HG03342 (cell line): ENCODE measurements around the gene SMIM41.

Source experiments
- ATAC-seq: cut with Tn5 transposase; IDR thresholded peaks from one replicate; pipeline ENCODE4 v1.9.1; 2021; ENCODE audit warnings: mild to moderate bottlenecking, moderate library complexity; ENCODE audit not compliant: unreplicated experiment

Gene SMIM41

GRCh38 chr12:52120951-52121823 lies 41.7 kb downstream of the SMIM41 start:
- no peak for ATAC-seq

- no peak for ATAC-seq
Measured at GRCh38 chr12:52121824-52122539, 42.5 kb downstream of the SMIM41 start.

GRCh38 chr12:52122540-52122871 lies 43.0 kb downstream of the SMIM41 start:
- no peak for ATAC-seq

- no peak for ATAC-seq
Measured at GRCh38 chr12:52122904-52123303, 43.4 kb downstream of the SMIM41 start.

DNA sequence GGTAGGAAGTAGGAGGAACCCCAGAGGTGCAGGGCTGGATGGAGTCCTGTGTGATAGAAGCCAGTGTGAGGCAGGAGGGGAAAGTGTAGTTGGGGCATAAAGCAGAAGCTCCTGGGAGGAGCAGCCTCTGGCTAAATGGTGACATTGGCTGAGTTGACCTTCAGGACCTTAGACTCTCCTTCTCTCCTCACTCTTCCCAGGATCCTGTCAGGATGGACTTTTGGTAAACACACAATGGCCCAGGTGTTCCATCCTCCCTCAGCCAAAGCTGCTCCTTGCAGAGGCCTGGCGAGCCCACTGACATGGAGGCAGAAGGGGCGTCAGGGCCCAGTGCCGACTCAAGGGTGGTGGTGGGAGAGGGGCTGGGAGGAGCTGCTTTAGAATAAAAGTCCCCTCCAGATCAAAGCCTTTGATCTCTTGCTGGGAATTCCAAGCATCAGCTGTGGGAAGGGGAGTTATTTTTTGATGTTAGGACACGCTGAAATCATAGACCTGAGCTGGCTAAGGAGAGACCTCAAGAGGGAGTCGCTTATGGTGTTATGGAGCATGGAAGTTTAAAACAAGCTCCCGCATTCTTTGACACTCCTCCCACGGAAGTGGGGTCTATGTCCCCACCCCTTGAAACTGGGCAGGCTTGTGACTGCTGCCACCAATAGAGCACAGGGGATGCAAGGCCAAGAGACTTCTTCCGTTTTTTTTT lies 44.1 kb downstream of the SMIM41 start:
- no peak for ATAC-seq

DNA sequence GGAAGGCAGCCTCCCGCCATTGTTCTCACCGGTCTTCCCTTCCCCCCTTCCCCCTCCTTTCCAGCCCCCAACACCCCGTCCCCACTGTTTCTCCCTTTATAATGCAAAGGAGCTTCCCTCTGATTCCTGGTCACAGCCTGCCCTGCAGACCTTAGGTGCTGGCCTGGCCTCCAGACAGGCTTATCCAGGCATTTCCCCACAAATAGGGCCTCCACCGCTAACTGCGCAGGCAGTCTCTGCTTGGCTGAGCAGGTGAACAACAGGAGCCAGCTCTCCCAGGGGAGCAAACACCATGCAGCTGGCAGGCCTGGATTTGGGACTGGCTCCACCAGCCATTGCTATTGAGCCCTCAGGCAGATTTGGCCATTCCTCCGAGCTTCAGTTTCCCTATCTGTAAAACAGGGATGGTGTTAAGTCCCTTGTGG lies 46.0 kb downstream of the SMIM41 start:
- no peak for ATAC-seq

DNA sequence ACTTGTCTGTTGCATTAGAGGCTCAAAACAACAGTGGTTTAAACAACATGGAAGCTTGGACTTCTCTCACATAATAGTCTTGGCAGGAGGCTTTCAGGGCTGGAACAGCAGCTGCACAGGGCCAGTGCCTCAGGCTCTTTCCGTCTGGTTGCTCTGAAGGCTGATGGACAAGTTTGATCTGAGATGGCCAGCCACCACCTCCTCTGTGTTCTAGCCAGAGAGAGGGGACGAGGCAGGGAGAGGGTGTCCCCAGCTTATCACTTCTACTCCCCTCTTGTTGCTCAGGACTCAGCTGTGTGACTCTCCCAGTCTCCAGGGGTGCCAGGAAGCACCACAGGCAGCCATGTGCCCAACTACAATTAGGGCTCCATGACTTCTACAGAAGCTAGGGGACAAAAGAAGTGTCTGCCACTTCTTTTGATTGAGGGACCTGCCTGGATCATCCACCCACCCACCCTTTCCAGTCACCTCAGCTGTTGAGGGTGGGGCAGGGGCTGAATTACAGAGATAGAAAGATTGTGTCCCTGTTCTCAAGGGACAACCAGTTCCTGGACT lies 46.6 kb downstream of the SMIM41 start:
- no peak for ATAC-seq

DNA sequence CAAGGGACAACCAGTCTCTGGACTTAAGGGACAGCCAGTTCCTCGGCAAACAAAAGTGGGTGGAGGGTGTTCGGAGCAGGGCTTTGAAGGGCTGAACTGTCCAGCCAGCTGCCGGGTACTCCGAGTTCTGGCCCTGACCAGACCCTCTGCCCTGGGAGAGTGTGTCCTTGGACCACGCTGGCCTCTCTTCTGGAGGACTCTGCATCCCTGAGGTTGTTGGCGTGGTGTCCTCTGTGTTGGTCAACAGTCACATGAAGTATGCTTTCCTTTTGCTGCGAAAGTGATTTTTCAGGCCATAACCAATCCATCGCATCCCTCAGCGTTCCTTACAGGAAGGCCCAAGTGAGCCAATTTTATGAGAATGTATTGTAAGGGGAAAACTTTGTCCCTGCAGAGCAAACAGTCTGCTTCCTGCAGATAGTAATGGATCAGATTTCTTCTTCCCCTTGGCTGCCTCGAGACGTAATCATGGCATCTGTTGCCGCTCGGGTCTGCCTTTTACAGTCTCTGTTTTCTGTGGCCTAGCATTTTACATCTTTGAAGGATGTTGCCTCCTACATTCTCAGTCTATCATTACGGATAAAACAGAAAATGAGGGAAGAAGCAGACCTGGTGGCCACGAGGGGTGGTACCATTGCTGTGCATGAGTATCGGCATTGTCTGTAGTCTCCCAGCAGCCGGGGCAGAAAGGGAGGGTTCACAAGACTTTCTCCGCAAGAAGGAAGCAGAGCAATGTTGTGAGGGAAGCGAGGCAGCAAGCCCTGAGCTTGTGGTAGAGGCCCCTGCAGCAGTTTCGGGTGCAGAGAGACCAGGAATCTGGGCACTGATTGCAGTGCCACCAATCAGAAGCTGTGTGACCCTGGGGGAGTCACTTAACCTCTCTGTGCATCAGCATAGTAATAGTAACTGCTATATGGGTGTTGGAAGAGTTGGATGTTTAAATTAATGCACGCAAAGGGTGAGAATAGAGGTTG lies 47.4 kb downstream of the SMIM41 start:
- no peak for ATAC-seq

DNA sequence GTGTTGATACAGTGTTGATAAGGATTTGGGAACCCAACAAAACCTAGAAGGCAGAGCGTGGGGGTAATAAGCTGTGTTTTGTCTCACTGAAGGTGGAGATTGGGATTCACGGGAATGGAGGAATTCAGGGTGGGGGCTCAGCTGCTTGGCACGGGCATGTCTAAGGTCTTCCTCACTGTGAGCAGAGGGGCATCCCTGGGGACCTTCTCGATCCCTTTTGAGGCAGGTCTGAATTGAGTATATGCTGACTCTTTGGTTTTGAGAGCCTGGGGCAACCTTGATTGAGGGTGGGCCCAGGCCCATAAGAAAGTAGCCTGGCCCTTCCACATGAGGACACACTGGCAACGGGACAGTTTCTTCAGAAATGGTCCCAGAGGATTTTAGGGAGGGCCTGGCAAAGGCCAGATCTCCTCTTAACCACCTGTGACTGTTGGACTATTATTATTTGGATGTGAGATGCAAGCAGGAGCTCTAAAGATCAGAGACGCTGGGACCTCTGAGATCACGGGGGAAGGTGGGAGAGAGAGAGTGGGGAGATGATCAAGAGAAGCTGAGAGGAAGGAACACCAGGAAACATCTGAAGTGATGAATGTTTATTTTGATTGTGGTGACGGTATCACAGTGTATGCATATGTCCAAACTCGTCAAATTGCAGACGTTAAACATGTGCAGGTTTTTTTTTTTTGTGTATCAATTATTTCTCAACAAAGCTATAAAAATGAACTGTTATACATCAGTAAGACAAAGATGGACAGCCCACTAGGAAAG lies 48.4 kb downstream of the SMIM41 start:
- ATAC-seq: no peak

- no peak for ATAC-seq
Measured at GRCh38 chr12:52130711-52131110, 51.2 kb downstream of the SMIM41 start.

DNA sequence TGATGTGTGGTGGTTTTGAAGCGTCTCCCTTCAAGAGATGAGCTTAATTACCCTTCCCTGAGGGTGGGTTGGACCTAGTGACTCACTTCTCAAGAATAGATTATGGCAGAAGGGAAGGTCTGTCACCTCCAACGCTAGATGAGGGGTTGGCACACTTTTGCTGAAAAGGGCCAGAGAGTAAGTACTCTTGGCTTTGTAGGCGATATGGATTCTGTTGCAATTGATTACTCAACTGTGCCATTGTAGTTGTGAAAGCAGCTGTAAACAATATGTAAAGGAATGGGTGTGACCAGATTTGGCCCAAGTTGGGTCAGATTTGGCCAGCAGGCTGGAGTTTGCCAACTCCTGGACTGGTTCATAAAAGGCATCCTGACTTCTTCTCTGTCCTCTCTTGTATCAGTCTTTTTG lies 53.3 kb downstream of the SMIM41 start:
- no peak for ATAC-seq

- ATAC-seq: no peak
Measured at GRCh38 chr12:52137746-52138145, 58.2 kb downstream of the SMIM41 start.

GRCh38 chr12:52139147-52139546 lies 59.6 kb downstream of the SMIM41 start:
- ATAC-seq: no peak

DNA sequence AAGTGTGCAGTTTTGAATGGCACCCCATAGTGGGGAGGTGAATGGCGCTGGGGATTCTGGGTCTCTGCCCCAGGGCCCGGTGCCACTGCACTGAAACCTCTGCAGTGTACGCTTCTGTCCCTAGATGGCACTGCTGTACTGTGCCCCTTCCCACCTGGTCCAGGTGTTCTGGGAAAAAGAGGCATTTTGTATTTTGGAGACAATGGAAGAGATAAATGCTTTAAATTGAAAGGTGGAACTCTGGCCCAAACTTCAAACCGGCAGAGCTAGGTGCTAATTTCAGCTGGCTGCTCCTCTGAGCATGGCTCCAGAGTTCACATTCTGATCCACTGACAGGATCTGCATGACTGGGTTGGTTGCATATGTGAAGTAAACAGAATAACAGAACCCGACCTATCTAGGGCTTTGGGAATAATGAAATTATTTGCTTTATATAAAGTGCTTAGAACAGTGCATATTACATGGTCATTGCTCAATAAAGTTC lies 60.1 kb downstream of the SMIM41 start:
- no peak for ATAC-seq

- no peak for ATAC-seq
Measured at GRCh38 chr12:52141306-52141705, 61.8 kb downstream of the SMIM41 start.

DNA sequence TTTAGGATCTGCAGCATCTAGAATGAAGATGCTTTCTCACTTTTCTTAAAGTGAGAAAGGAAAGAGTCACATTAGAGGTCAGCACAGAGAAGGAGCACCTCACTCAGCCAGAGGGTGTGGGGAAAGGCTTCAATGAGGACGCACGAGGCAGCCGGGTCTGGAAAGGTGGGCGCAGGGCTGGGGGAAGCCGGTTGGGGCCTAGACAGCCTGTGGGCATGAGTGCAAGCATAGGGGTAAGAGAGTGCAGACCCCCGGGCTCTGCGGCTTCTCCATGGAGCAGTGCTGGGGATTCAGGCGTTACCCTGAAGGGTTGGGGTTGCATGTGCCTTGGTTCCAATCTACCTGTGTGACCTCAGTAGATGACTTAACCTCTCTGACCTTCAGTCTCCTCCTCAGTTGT lies 62.4 kb downstream of the SMIM41 start:
- ATAC-seq: no peak

GRCh38 chr12:52142431-52142830 lies 62.9 kb downstream of the SMIM41 start:
- no peak for ATAC-seq

GRCh38 chr12:52144512-52145227 lies 65.2 kb downstream of the SMIM41 start:
- no peak for ATAC-seq
